ENCODE results near the gene IL36RN. TPM values are rescaled to one million over a fixed set of nuclear protein-coding genes. Genes with fewer than 3 reads are reported as not detected.

IL36RN gene
- total RNA-seq, 3 donors from 2014 or later = not detected

GRCh38 chr2:113076954-113077669, 18.1 kb downstream of the IL36RN start:
- intact Hi-C loops (cut with DNase I; ENCODE audit: low total_unique reads) = no loop called here
- no peak for DNase-seq (ENCODE audit: low spot score in 2 of 2)
- Histone ChIP-seq H3K36me3 (no peaks in the 10 kb centered on the region), H3K9me3 (no peaks in the 10 kb centered on the region), H3K4me3 (no peak overlapping the region), H3K27ac (no peak overlapping the region), H3K4me1 (no peaks in the 10 kb centered on the region), H3K27me3 (no peaks in the 10 kb centered on the region)
- TF ChIP-seq POLR2AphosphoS5 (IDR thresholded peaks at IDR 0.05) (no peak), POLR2A (IDR thresholded peaks at IDR 0.05) (no peak)

- intact Hi-C loops (cut with DNase I; ENCODE audit: low total_unique reads) = no loop called here
- H3K4me1 ChIP-seq = no peaks in the 10 kb centered on the region
- DNase-seq (ENCODE audit: low spot score in 2 of 2) = no peak
- TF ChIP-seq POLR2A (IDR thresholded peaks at IDR 0.05) (no peak), CTCF (IDR thresholded peaks at IDR 0.05) (no peak), POLR2AphosphoS5 (IDR thresholded peaks at IDR 0.05) (no peak)
- H3K4me3 ChIP-seq = no peak overlapping the region
- H3K27ac ChIP-seq = peak overlapping the region; percentile 25 to 29
- no peaks in the 10 kb centered on the region for H3K9me3 ChIP-seq
- no peaks in the 10 kb centered on the region for H3K36me3 ChIP-seq
- no peaks in the 10 kb centered on the region for H3K27me3 ChIP-seq
Observed at GRCh38 chr2:113077921-113078320, 18.9 kb downstream of the IL36RN start.

- no peaks in the 10 kb centered on the region for H3K4me1 ChIP-seq
- TF ChIP-seq POLR2A (IDR thresholded peaks at IDR 0.05) = no peak
- TF ChIP-seq CTCF (IDR thresholded peaks at IDR 0.05) = no peak
- TF ChIP-seq POLR2AphosphoS5 (IDR thresholded peaks at IDR 0.05) = no peak
- intact Hi-C loops (cut with DNase I; ENCODE audit: low total_unique reads) = no loop called here
- DNase-seq (ENCODE audit: low spot score in 2 of 2) = no peak
- no peaks in the 10 kb centered on the region for H3K9me3 ChIP-seq
- H3K4me3 ChIP-seq = no peak overlapping the region
- H3K27ac ChIP-seq = peak overlapping the region; percentile 25 to 44
- peaks cover 0 to 2% of the 10 kb centered on the region in 2 donors for H3K27me3 ChIP-seq
- no peaks in the 10 kb centered on the region for H3K36me3 ChIP-seq
Observed at GRCh38 chr2:113078350-113078839, 19.4 kb downstream of the IL36RN start.

- Histone ChIP-seq H3K4me1 (no peaks in the 10 kb centered on the region), H3K9me3 (no peaks in the 10 kb centered on the region), H3K27me3 (peaks cover 0 to 5% of the 10 kb centered on the region in 2 donors), H3K4me3 (no peak overlapping the region), H3K36me3 (no peaks in the 10 kb centered on the region), H3K27ac (peak overlapping the region in 1 of 2 donors; percentile 44)
- no peak for DNase-seq (ENCODE audit: low spot score in 2 of 2)
- intact Hi-C loops (cut with DNase I; ENCODE audit: low total_unique reads) = no loop called here
- no peak for TF ChIP-seq POLR2AphosphoS5 (IDR thresholded peaks at IDR 0.05)
Observed at GRCh38 chr2:113079131-113079530, 20.1 kb downstream of the IL36RN start.

- Histone ChIP-seq H3K36me3 (no peaks in the 10 kb centered on the region), H3K9me3 (no peaks in the 10 kb centered on the region), H3K27me3 (peaks cover 0 to 5% of the 10 kb centered on the region in 2 donors), H3K4me3 (no peak overlapping the region), H3K27ac (no peak overlapping the region), H3K4me1 (no peaks in the 10 kb centered on the region)
- TF ChIP-seq POLR2A (IDR thresholded peaks at IDR 0.05) (no peak), POLR2AphosphoS5 (IDR thresholded peaks at IDR 0.05) (no peak), CTCF (IDR thresholded peaks at IDR 0.05) (peak in 2 of 3 donors; percentile 36 to 38)
- intact Hi-C loops (cut with DNase I; ENCODE audit: low total_unique reads) = no loop called here
- DNase-seq (ENCODE audit: low spot score in 2 of 2) = no peak
Observed at GRCh38 chr2:113080134-113080533, 21.1 kb downstream of the IL36RN start.

GRCh38 chr2:113081488-113082210, 22.7 kb downstream of the IL36RN start:
- Histone ChIP-seq H3K27me3 (peaks cover 0 to 5% of the 10 kb centered on the region in 2 donors), H3K4me3 (no peak overlapping the region), H3K9me3 (no peaks in the 10 kb centered on the region), H3K27ac (no peak overlapping the region), H3K4me1 (no peaks in the 10 kb centered on the region), H3K36me3 (no peaks in the 10 kb centered on the region)
- no peak for DNase-seq (ENCODE audit: low spot score in 2 of 2)
- no peak for TF ChIP-seq POLR2A (IDR thresholded peaks at IDR 0.05)
- intact Hi-C loops (cut with DNase I; ENCODE audit: low total_unique reads) = no loop called here

Measured in breast epithelium (tissue), 4 donors.